HepG2 (cell line): ENCODE results near the gene YWHAB. TPM values are rescaled to one million over a fixed set of nuclear protein-coding genes. Genes with fewer than 3 reads are reported as not detected.

ENCODE experiments used
- ARNT2 ChIP-seq: sonication (generic); formaldehyde crosslinking; IDR thresholded peaks from 2 replicates; pipeline ENCODE4 v1.8.0; 2022; ENCODE audit warnings: mild to moderate bottlenecking, low read depth, missing genetic modification reagents, moderate library complexity
- ATF5 ChIP-seq: sonication (generic); formaldehyde crosslinking; IDR thresholded peaks from 2 replicates; pipeline ENCODE4 v1.4.0; 2020; ENCODE audit warnings: mild to moderate bottlenecking, low read depth, missing genetic modification reagents
- ATF6 ChIP-seq: sonication (generic); formaldehyde crosslinking; conservative IDR thresholded peaks from 2 replicates; pipeline ENCODE4 v1.4.0; 2020; ENCODE audit warnings: missing genetic modification reagents
- BCLAF1 ChIP-seq: fragments of 450-650 bp; IDR thresholded peaks from 2 replicates; pipeline ENCODE4 v1.6.1; 2017; ENCODE audit warnings: mild to moderate bottlenecking
- ELF1 ChIP-seq: sonication (generic); formaldehyde crosslinking; IDR thresholded peaks from 2 replicates; pipeline ENCODE4 v1.4.0; 2020; ENCODE audit warnings: missing genetic modification reagents
- ETV5 ChIP-seq: IDR thresholded peaks from 2 replicates; pipeline ENCODE4 v1.6.1; 2018; ENCODE audit warnings: missing biosample characterization, missing genetic modification reagents, inconsistent platforms, borderline replicate concordance
- GLMP ChIP-seq: sonication (generic); formaldehyde crosslinking; IDR thresholded peaks from 2 replicates; pipeline ENCODE4 v1.9.0; 2021; ENCODE audit warnings: missing genetic modification reagents, mild to moderate bottlenecking, borderline replicate concordance
- GPBP1L1 ChIP-seq: sonication (generic); formaldehyde crosslinking; IDR thresholded peaks from 2 replicates; pipeline ENCODE4 v1.5.0; 2020; ENCODE audit warnings: mild to moderate bottlenecking, missing genetic modification reagents
- HNRNPUL1 ChIP-seq: fragments of 200-400 bp; formaldehyde crosslinking; IDR thresholded peaks from 2 replicates; pipeline ENCODE4 v1.6.1; 2017; ENCODE audit warnings: low read depth, mild to moderate bottlenecking, low read length, moderate library complexity
- HOXA9 ChIP-seq: sonication (generic); formaldehyde crosslinking; IDR thresholded peaks from 2 replicates; pipeline ENCODE4 v1.8.1; 2022; ENCODE audit warnings: missing genetic modification reagents, mild to moderate bottlenecking, moderate library complexity, borderline replicate concordance
- KMT2B ChIP-seq: IDR thresholded peaks from 2 replicates; pipeline ENCODE4 v1.6.1; 2016; ENCODE audit warnings: missing genetic modification reagents, missing compliant biosample characterization
- NFIB ChIP-seq: sonication (generic); formaldehyde crosslinking; IDR thresholded peaks from 2 replicates; pipeline ENCODE4 v1.9.0; 2021; ENCODE audit warnings: missing genetic modification reagents, mild to moderate bottlenecking, borderline replicate concordance
- NFYB ChIP-seq: sonication (generic); formaldehyde crosslinking; IDR thresholded peaks from 2 replicates; pipeline ENCODE4 v1.4.0; 2020; ENCODE audit warnings: missing genetic modification reagents
- RXRA ChIP-seq: sonication (generic); formaldehyde crosslinking; IDR thresholded peaks from 2 replicates; pipeline ENCODE4 v1.5.1; 2020; ENCODE audit warnings: missing genetic modification reagents
- SIN3B ChIP-seq: fragments of 150-350 bp; IDR thresholded peaks from 2 replicates; pipeline ENCODE4 v1.6.1; 2014; ENCODE audit warnings: low read length
- ZBTB1 ChIP-seq: sonication (generic); formaldehyde crosslinking; IDR thresholded peaks from 2 replicates; pipeline ENCODE4 v1.4.0; 2020; ENCODE audit warnings: missing genetic modification reagents, borderline replicate concordance
- ZNF34 ChIP-seq: sonication (generic); formaldehyde crosslinking; IDR thresholded peaks from 2 replicates; pipeline ENCODE4 v1.4.0; 2020; ENCODE audit warnings: mild to moderate bottlenecking, missing genetic modification reagents, borderline replicate concordance
- ZNF44 ChIP-seq: sonication (generic); formaldehyde crosslinking; IDR thresholded peaks from 2 replicates; pipeline ENCODE4 v1.5.1; 2020; ENCODE audit warnings: mild to moderate bottlenecking, missing genetic modification reagents
- ZNF713 ChIP-seq: sonication (generic); formaldehyde crosslinking; IDR thresholded peaks from 2 replicates; pipeline ENCODE4 v1.4.0; 2020; ENCODE audit warnings: mild to moderate bottlenecking, missing genetic modification reagents
- ZNF740 ChIP-seq: sonication (generic); formaldehyde crosslinking; IDR thresholded peaks from 2 replicates; pipeline ENCODE4 v1.4.0; 2020; ENCODE audit warnings: missing genetic modification reagents
- ZZZ3 ChIP-seq: sonication (generic); formaldehyde crosslinking; IDR thresholded peaks from 2 replicates; pipeline ENCODE4 v1.4.0; 2020; ENCODE audit warnings: missing genetic modification reagents, mild to moderate bottlenecking, borderline replicate concordance
- polyA plus RNA-seq, 8 experiments: library from polyadenylated mRNA; depleted of rRNA in 3 of 8; stranded (reverse) in 7 of 8; unstranded in 1 of 8; fragments of >200 nt; fragmentation: Illumina TruSeq in 4 of 8; extraction: Trizol in 4 of 8; gene quantifications; 2 replicates each; pipeline versions ENCODE4 v1.2.1 to v1.2.3, GENCODE V29; 2011 to 2016; ENCODE audit warnings: low read depth in 4 of 8, missing spikeins in 1 of 8, mixed read lengths in 1 of 8; ENCODE audit not compliant: insufficient read depth in 1 of 8
- total RNA-seq, 5 experiments: library from RNA; depleted of rRNA; stranded (reverse); fragments of >200 nt; fragmentation: Illumina TruSeq; extraction: Trizol; gene quantifications; 2 replicates each; pipeline ENCODE4 v1.2.3, GENCODE V29; 2016; ENCODE audit warnings: low read depth in 1 of 5

YWHAB gene
- total and polyA plus RNA-seq, 2 of the 13 experiments (the other 11 are each of a cell fraction or from before 2014, with no cell fraction given), result 77.2 to 121 TPM

GRCh38 chr20:44909872-44910689 is 24.6 kb downstream of the YWHAB start, which contains the start of gene PABPC1L (continued):
- no peak for TF ChIP-seq GPBP1L1 (CRISPR knock-in tag)
- 0 out of 2 replicates have a peak, but pooled peaks have one; percentile 45 for TF ChIP-seq ATF5 (CRISPR knock-in tag)
- TF ChIP-seq ZBTB1 (CRISPR knock-in tag), result no peak
- no peak for TF ChIP-seq ATF6 (CRISPR knock-in tag)
- peak; percentile 83 for TF ChIP-seq KMT2B
- TF ChIP-seq NFIB (CRISPR knock-in tag), result no peak
- TF ChIP-seq SIN3B, result no peak
- no peak for TF ChIP-seq ZZZ3
- TF ChIP-seq ZNF44 (CRISPR knock-in tag), result no peak
- peak; percentile 58; the same call in 1 of the 2 replicates for TF ChIP-seq ELF1
- no peak for TF ChIP-seq GLMP (CRISPR knock-in tag)
- TF ChIP-seq HNRNPUL1, result no peak
- TF ChIP-seq HOXA9 (CRISPR knock-in tag), result peak; percentile 94
- TF ChIP-seq ARNT2, result peak; percentile 88
- TF ChIP-seq ZNF713 (CRISPR knock-in tag), result no peak
- TF ChIP-seq BCLAF1, result no peak
- peak; percentile 51; the same call in 1 of the 2 replicates for TF ChIP-seq ZNF740
- peak; percentile 86 for TF ChIP-seq RXRA (CRISPR knock-in tag)
- TF ChIP-seq ETV5 (CRISPR knock-in tag), result peak; percentile 82
- peak; percentile 98 for TF ChIP-seq ZNF34 (CRISPR knock-in tag)
- peak; percentile 73 for TF ChIP-seq NFYB (CRISPR knock-in tag)
